Naive thymus-derived CD4-positive, alpha-beta T cell (primary cell): ENCODE measurements around the gene PRDM1. TPM values are rescaled to one million over a fixed set of nuclear protein-coding genes. Genes with fewer than 3 reads are reported as not detected.

Source experiments
- ATAC-seq: fragments of 150-1000 bp; cut with Tn5 transposase; 2 replicates; pipeline ENCODE4 v1.10.0; 2021; ENCODE audit warnings: mild to moderate bottlenecking, moderate library complexity
- CTCF ChIA-PET: fragments of 350-600 bp; sonication (Branson Sonifier 250); formaldehyde crosslinking; loops from one replicate; lab custom pipeline; 2021; ENCODE audit warnings: antibody characterized with exemption; lab: Charles Lee
- POLR2A ChIA-PET: fragments of 350-600 bp; sonication (Branson Sonifier 250); formaldehyde crosslinking; loops from one replicate; lab custom pipeline; 2021; ENCODE audit warnings: antibody characterized with exemption, inconsistent platforms; lab: Charles Lee
- DNase-seq, 9 donors: peaks; one replicate each; pipeline versions ENCODE4 v3.0.0 to v3.0.0-alpha.2; 2020 to 2022; ENCODE audit warnings: mixed read lengths in 1 of 9
- H3K27ac ChIP-seq: one replicate; pipeline ENCODE4 v1.7.0; 2013; ENCODE audit warnings: mild to moderate bottlenecking, low read depth, low read length, moderate library complexity
- H3K27me3 ChIP-seq, 2 donors: one replicate each; pipeline ENCODE4 v1.7.0; 2013; ENCODE audit warnings: low read length in 2 of 2, mild to moderate bottlenecking in 2 of 2, moderate library complexity in 2 of 2; ENCODE audit not compliant: control insufficient read depth in 2 of 2, insufficient read depth in 2 of 2
- H3K36me3 ChIP-seq, 3 experiments: 1 replicate in 2 of 3; 2 replicates in 1 of 3; pipeline ENCODE4 v1.7.0; 2013; ENCODE audit warnings: low read length in 3 of 3, mild to moderate bottlenecking in 3 of 3, moderate library complexity in 1 of 3; ENCODE audit not compliant: insufficient read depth in 3 of 3, control insufficient read depth in 2 of 3
- H3K4me1 ChIP-seq, 2 donors: one replicate each; pipeline ENCODE4 v1.7.0; 2013; ENCODE audit warnings: low read length in 2 of 2, mild to moderate bottlenecking in 2 of 2, moderate library complexity in 1 of 2; ENCODE audit not compliant: control insufficient read depth in 2 of 2, insufficient read depth in 2 of 2
- H3K4me3 ChIP-seq: 2 replicates; pipeline ENCODE4 v1.7.0; 2013; ENCODE audit warnings: mild to moderate bottlenecking, low read length
- H3K9me3 ChIP-seq, 3 experiments: 1 replicate in 2 of 3; 2 replicates in 1 of 3; pipeline ENCODE4 v1.7.0; 2013; ENCODE audit warnings: low read length in 3 of 3; ENCODE audit not compliant: control insufficient read depth in 2 of 3
- H3K27ac Mint-ChIP-seq, 9 donors: one replicate each; pipeline ENCODE4 v1.8.0; 2020 to 2022; ENCODE audit warnings: mixed read lengths in 9 of 9, mild to moderate bottlenecking in 8 of 9, moderate library complexity in 5 of 9, inconsistent platforms in 2 of 9
- H3K27me3 Mint-ChIP-seq, 5 donors: one replicate each; pipeline ENCODE4 v1.8.0; 2021 to 2022; ENCODE audit warnings: mixed read lengths in 5 of 5, mild to moderate bottlenecking in 1 of 5
- H3K36me3 Mint-ChIP-seq, 5 donors: one replicate each; pipeline ENCODE4 v1.8.0; 2020 to 2022; ENCODE audit warnings: mixed read lengths in 5 of 5, mild to moderate bottlenecking in 3 of 5, inconsistent platforms in 1 of 5
- H3K4me1 Mint-ChIP-seq, 7 donors: one replicate each; pipeline ENCODE4 v1.8.0; 2020 to 2022; ENCODE audit warnings: mixed read lengths in 7 of 7, mild to moderate bottlenecking in 3 of 7, inconsistent platforms in 1 of 7
- H3K4me3 Mint-ChIP-seq, 10 donors: one replicate each; pipeline ENCODE4 v1.8.0; 2020 to 2022; ENCODE audit warnings: mild to moderate bottlenecking in 10 of 10, mixed read lengths in 10 of 10, moderate library complexity in 6 of 10, inconsistent platforms in 2 of 10
- H3K9me3 Mint-ChIP-seq, 11 donors: one replicate each; pipeline ENCODE4 v1.8.0; 2020 to 2022; ENCODE audit warnings: mixed read lengths in 11 of 11, mild to moderate bottlenecking in 4 of 11, inconsistent platforms in 1 of 11, moderate library complexity in 1 of 11
- intact Hi-C, 2 donors: fragments of 100-400 bp; cut with micrococcal nuclease; formaldehyde crosslinking; loops; one replicate each; pipeline ENCODE4 v1.15.1; 2023
- polyA plus RNA-seq, 2 donors: library from polyadenylated mRNA; unstranded; fragments of 300-500 nt; fragmentation: Illumina TruSeq; gene quantifications; one replicate each; pipeline ENCODE4 v1.2.3, GENCODE V29; 2021
- total RNA-seq, 6 experiments: library from RNA in 5 of 6; stranded (reverse) in 5 of 6; gene quantifications; 1 replicate in 5 of 6; 2 replicates in 1 of 6; pipeline ENCODE4 v1.2.3 and lab custom pipeline; 2021 to 2026

The PRDM1 gene
- total and polyA plus RNA-seq, 7 experiments from 2014 or later, result 2.0 to 64.1 (median 5.6) TPM

DNA sequence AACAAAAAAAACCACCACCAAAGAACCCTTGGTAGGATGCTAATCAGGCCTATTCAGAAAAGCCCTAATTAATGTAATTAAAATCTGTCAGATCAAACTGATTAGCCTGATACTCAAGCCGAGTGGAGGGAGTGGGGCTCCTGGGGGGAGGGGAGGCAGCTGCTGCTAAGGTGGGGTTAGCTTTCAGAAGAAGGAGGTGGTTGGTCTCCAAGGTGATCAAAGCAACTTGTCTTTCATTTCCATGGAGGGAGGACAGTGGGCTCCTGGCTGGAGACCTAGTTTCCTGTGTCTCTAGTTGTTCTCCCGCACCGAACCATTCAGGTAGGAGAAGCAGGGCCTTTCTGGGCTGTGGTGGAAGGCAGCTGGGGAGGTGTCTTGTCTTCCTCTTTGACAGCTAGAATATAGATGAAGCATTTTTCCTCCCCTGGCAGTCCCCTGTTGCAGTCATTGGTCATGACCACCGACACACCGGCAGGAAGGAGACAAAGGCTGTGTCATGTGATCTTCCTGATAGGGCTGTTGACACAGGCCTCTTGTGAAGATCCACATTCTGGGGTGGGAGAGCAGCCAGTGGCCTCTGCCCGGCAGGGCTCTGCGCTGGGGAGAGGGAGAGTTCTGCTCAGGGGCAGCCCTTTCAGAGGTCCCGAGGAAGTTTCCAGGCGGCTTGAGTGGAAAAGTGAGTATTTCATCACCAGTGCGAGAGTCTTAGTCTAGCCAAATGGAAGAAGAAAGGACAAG, 39.9 kb upstream of the PRDM1 start:
- Histone ChIP-seq H3K9me3 (no peaks in the 10 kb centered on the region), H3K36me3 (no peaks in the 10 kb centered on the region), H3K4me3 (no peak overlapping the region), H3K27me3 (no peaks in the 10 kb centered on the region), H3K4me1 (no peaks in the 10 kb centered on the region), H3K27ac (no peak overlapping the region)
- Mint-ChIP-seq H3K36me3 (peaks cover 0 to 7% (median 0%) of the 10 kb centered on the region in 5 donors), H3K4me3 (no peak overlapping the region), H3K27me3 (peaks cover 0 to 16% (median 5%) of the 10 kb centered on the region in 5 donors), H3K9me3 (no peaks in the 10 kb centered on the region), H3K4me1 (peaks cover 0 to 17% (median 7%) of the 10 kb centered on the region in 7 donors), H3K27ac (peak overlapping the region in 1 of 9 donors; percentile 14)
- ChIA-PET CTCF (no interaction called here), POLR2A (no interaction called here)
- intact Hi-C loops, result no loop called here
- no peak for DNase-seq
- ATAC-seq, result no peak

GRCh38 chr6:106046854-106047200, 39.3 kb upstream of the PRDM1 start:
- peaks cover 0 to 19% (median 8%) of the 10 kb centered on the region in 7 donors for H3K4me1 Mint-ChIP-seq
- H3K4me3 ChIP-seq, result no peak overlapping the region
- no peaks in the 10 kb centered on the region for H3K27me3 ChIP-seq
- peaks cover 0 to 16% (median 5%) of the 10 kb centered on the region in 5 donors for H3K27me3 Mint-ChIP-seq
- H3K36me3 ChIP-seq, result no peaks in the 10 kb centered on the region
- no peak overlapping the region for H3K4me3 Mint-ChIP-seq
- no peak overlapping the region for H3K27ac ChIP-seq
- no peaks in the 10 kb centered on the region for H3K9me3 ChIP-seq
- H3K9me3 Mint-ChIP-seq, result no peaks in the 10 kb centered on the region
- peaks cover 0 to 7% (median 0%) of the 10 kb centered on the region in 5 donors for H3K36me3 Mint-ChIP-seq
- intact Hi-C loops, result no loop called here
- no peak for DNase-seq
- ChIA-PET POLR2A (interaction anchor here (0.6 kb wide), 1 partner anchor 130 kb away, joined by 3 read pairs; no protein-coding TSS in a partner anchor), CTCF (no interaction called here)
- no peak overlapping the region for H3K27ac Mint-ChIP-seq
- ATAC-seq, result no peak
- no peaks in the 10 kb centered on the region for H3K4me1 ChIP-seq

- Histone ChIP-seq H3K4me3 (no peak overlapping the region), H3K36me3 (no peaks in the 10 kb centered on the region), H3K4me1 (no peaks in the 10 kb centered on the region), H3K27ac (no peak overlapping the region), H3K27me3 (no peaks in the 10 kb centered on the region), H3K9me3 (no peaks in the 10 kb centered on the region)
- peaks cover 0 to 21% (median 8%) of the 10 kb centered on the region in 7 donors for H3K4me1 Mint-ChIP-seq
- no peak for DNase-seq
- ATAC-seq, result no peak
- peaks cover 0 to 16% (median 5%) of the 10 kb centered on the region in 5 donors for H3K27me3 Mint-ChIP-seq
- no peak overlapping the region for H3K27ac Mint-ChIP-seq
- CTCF ChIA-PET, result no interaction called here
- intact Hi-C loops, result no loop called here
- POLR2A ChIA-PET, result no interaction called here
- H3K9me3 Mint-ChIP-seq, result no peaks in the 10 kb centered on the region
- peaks cover 0 to 8% (median 0%) of the 10 kb centered on the region in 5 donors for H3K36me3 Mint-ChIP-seq
- H3K4me3 Mint-ChIP-seq, result no peak overlapping the region
Observed at GRCh38 chr6:106048336-106048735, 37.8 kb upstream of the PRDM1 start.

GRCh38 chr6:106050538-106050937, 35.6 kb upstream of the PRDM1 start:
- Histone ChIP-seq H3K27me3 (no peaks in the 10 kb centered on the region), H3K9me3 (no peaks in the 10 kb centered on the region), H3K36me3 (no peaks in the 10 kb centered on the region), H3K4me1 (peaks cover 1 to 2% of the 10 kb centered on the region in 2 donors), H3K27ac (no peak overlapping the region), H3K4me3 (no peak overlapping the region)
- ATAC-seq (peak; percentile 18), DNase-seq (peak in 2 of 9 donors; percentile 6 to 10)
- peaks cover 0 to 5% (median 0%) of the 10 kb centered on the region in 5 donors for H3K36me3 Mint-ChIP-seq
- peaks cover 0 to 24% (median 13%) of the 10 kb centered on the region in 7 donors for H3K4me1 Mint-ChIP-seq
- CTCF ChIA-PET, result interaction anchor here (1.0 kb wide), 1 partner anchor 10 kb away, joined by 3 read pairs; no protein-coding TSS in a partner anchor
- H3K27me3 Mint-ChIP-seq, result peaks cover 0 to 12% (median 5%) of the 10 kb centered on the region in 5 donors
- H3K4me3 Mint-ChIP-seq, result no peak overlapping the region
- intact Hi-C loops, result loop anchor here in 1 of 2 donors (1.0 kb wide), 1 partner anchor 9 kb away; no protein-coding TSS in a partner anchor
- no peaks in the 10 kb centered on the region for H3K9me3 Mint-ChIP-seq
- H3K27ac Mint-ChIP-seq, result no peak overlapping the region
- POLR2A ChIA-PET, result no interaction called here

DNA sequence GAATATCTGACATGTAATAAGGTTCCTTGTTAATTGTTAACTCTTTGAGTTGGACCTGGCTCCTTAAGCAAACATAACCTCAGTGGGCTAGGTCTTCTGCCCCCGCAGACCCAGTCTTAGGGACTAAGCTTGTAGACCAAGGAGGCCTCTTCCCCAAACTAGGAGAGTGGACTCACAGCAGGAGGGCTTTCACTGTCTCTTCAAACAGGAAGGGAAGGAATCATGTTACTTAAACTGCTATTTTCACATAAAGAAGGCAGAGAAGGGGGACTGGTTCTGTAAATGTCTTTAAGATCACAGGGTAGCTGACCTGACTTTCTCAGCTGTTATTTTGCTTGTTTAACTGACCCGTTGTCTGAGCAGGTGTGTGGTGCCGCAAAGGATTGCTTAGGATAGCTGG, 34.9 kb upstream of the PRDM1 start:
- POLR2A ChIA-PET, result no interaction called here
- peaks cover 0 to 5% (median 0%) of the 10 kb centered on the region in 5 donors for H3K36me3 Mint-ChIP-seq
- no peak overlapping the region for H3K27ac Mint-ChIP-seq
- peaks cover 1 to 26% (median 18%) of the 10 kb centered on the region in 7 donors for H3K4me1 Mint-ChIP-seq
- Histone ChIP-seq H3K36me3 (no peaks in the 10 kb centered on the region), H3K9me3 (no peaks in the 10 kb centered on the region), H3K27me3 (no peaks in the 10 kb centered on the region), H3K4me3 (no peak overlapping the region), H3K27ac (no peak overlapping the region), H3K4me1 (peaks cover 8 to 9% of the 10 kb centered on the region in 2 donors)
- no peak for DNase-seq
- CTCF ChIA-PET, result no interaction called here
- H3K9me3 Mint-ChIP-seq, result no peaks in the 10 kb centered on the region
- peaks cover 0 to 12% (median 5%) of the 10 kb centered on the region in 5 donors for H3K27me3 Mint-ChIP-seq
- intact Hi-C loops, result no loop called here
- ATAC-seq, result no peak
- no peak overlapping the region for H3K4me3 Mint-ChIP-seq

DNA sequence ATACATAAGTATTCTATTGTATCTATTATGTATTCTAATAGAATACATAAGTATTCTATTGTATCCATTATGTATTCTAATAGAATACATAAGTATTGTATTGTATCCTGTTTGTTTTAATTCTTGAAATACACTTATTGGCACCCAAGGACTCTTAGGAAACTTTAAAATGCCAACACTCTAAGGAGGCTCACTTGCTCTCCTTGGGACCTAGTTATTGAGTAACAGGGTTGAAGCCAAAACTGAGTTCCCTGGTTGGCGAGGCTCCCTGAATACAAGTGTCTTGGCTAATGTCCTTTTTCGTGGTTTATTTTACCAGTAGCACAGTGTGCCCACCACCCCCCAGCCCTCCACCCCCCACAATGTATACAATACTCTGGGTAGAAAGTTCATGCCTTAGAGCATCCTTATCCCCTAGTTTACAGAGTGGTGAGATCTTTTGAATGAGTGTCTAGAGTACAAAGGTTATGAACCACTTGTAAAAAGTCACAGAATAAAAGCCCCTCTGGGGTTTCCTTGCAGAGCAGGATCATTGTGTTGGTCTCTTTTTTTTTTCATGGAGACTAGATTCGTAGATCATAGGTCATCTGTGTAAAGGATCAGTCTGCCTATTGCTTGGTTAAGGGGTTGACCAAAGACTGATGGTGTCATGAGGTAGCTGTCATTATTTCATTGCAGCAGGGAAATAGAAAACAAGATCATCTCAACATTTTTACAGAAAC, 32.5 kb upstream of the PRDM1 start:
- ATAC-seq, result no peak
- POLR2A ChIA-PET, result no interaction called here
- Mint-ChIP-seq H3K4me1 (peaks cover 6 to 39% (median 32%) of the 10 kb centered on the region in 7 donors), H3K4me3 (no peak overlapping the region), H3K27me3 (peaks cover 0 to 14% (median 0%) of the 10 kb centered on the region in 5 donors), H3K9me3 (no peaks in the 10 kb centered on the region), H3K27ac (no peak overlapping the region), H3K36me3 (peaks cover 0 to 7% (median 0%) of the 10 kb centered on the region in 5 donors)
- H3K36me3 ChIP-seq, result no peaks in the 10 kb centered on the region
- H3K27ac ChIP-seq, result no peak overlapping the region
- H3K27me3 ChIP-seq, result no peaks in the 10 kb centered on the region
- DNase-seq, result no peak
- peaks cover 19 to 22% of the 10 kb centered on the region in 2 donors for H3K4me1 ChIP-seq
- H3K4me3 ChIP-seq, result no peak overlapping the region
- intact Hi-C loops, result no loop called here
- CTCF ChIA-PET, result no interaction called here
- no peaks in the 10 kb centered on the region for H3K9me3 ChIP-seq
